WTC11 (cell line): ENCODE data around the gene PROK2. TPM values are rescaled to one million over a fixed set of nuclear protein-coding genes. Genes with fewer than 3 reads are reported as not detected.
A peak's percentile ranks its signal among the peaks of the same experiment; 100 is the strongest.

Experiments
- ATAC-seq: fragments of 200-7000 bp; cut with Tn5 transposase; 2 replicates; pipeline ENCODE4 v1.10.0; 2021; ENCODE audit warnings: mild to moderate bottlenecking, moderate library complexity
- CTCF ChIA-PET: fragments of 300-600 bp; sonication (Branson Sonifier 250); formaldehyde crosslinking; loops from one replicate; lab custom pipeline; 2021; ENCODE audit warnings: antibody characterized with exemption; lab: Charles Lee
- POLR2A ChIA-PET: fragments of 350-600 bp; sonication (Branson Sonifier 250); formaldehyde crosslinking; loops from one replicate; lab custom pipeline; 2021; ENCODE audit warnings: antibody characterized with exemption; lab: Charles Lee
- DNase-seq: peaks from one replicate; pipeline ENCODE4 v3.0.0; 2021; ENCODE audit warnings: low spot score
- H3K27ac Mint-ChIP-seq: 2 replicates; pipeline ENCODE4 v1.8.0; 2021; ENCODE audit warnings: mixed read lengths
- H3K27me3 Mint-ChIP-seq: 2 replicates; pipeline ENCODE4 v1.8.0; 2021; ENCODE audit warnings: low read depth, mild to moderate bottlenecking, moderate library complexity, mixed read lengths
- H3K36me3 Mint-ChIP-seq: 2 replicates; pipeline ENCODE4 v1.8.0; 2021; ENCODE audit warnings: mixed read lengths
- H3K4me1 Mint-ChIP-seq: 2 replicates; pipeline ENCODE4 v1.8.0; 2022; ENCODE audit warnings: mixed read lengths
- H3K4me3 Mint-ChIP-seq: 2 replicates; pipeline ENCODE4 v1.8.0; 2021; ENCODE audit warnings: mild to moderate bottlenecking, moderate library complexity, mixed read lengths
- H3K9me3 Mint-ChIP-seq: 2 replicates; pipeline ENCODE4 v1.8.0; 2021; ENCODE audit warnings: mixed read lengths
- AR ChIP-seq: fragments of 250-450 bp; sonication (Bioruptor Pico); IDR thresholded peaks from 2 replicates; pipeline ENCODE4 v1.9.0; 2021; ENCODE audit warnings: mild to moderate bottlenecking
- CBFB ChIP-seq: sonication (generic); formaldehyde crosslinking; IDR thresholded peaks from 2 replicates; pipeline ENCODE4 v1.8.1; 2022; ENCODE audit warnings: mild to moderate bottlenecking, low read depth, missing genetic modification reagents
- ETV6 ChIP-seq: sonication (generic); formaldehyde crosslinking; IDR thresholded peaks from 2 replicates; pipeline ENCODE4 v1.8.1; 2022; ENCODE audit warnings: mild to moderate bottlenecking, missing genetic modification reagents
- FOXK1 ChIP-seq: sonication (generic); formaldehyde crosslinking; IDR thresholded peaks from 2 replicates; pipeline ENCODE4 v1.8.0; 2022; ENCODE audit warnings: mild to moderate bottlenecking, moderate library complexity, missing genetic modification reagents
- GTF2I ChIP-seq: fragments of 250-450 bp; sonication (Bioruptor Pico); conservative IDR thresholded peaks from 2 replicates; pipeline ENCODE4 v1.4.0; 2021; ENCODE audit warnings: mild to moderate bottlenecking
- HMGA2 ChIP-seq: fragments of 250-450 bp; sonication (Bioruptor Pico); IDR thresholded peaks from 2 replicates; pipeline ENCODE4 v1.4.0; 2021; ENCODE audit warnings: mild to moderate bottlenecking, moderate library complexity
- HMGXB4 ChIP-seq: sonication (generic); formaldehyde crosslinking; IDR thresholded peaks from 2 replicates; pipeline ENCODE4 v1.8.1; 2023; ENCODE audit warnings: mild to moderate bottlenecking, moderate library complexity, missing genetic modification reagents
- IRF1 ChIP-seq: sonication (generic); formaldehyde crosslinking; IDR thresholded peaks from 2 replicates; pipeline ENCODE4 v1.8.0; 2023; ENCODE audit warnings: missing genetic modification reagents
- NFE2L1 ChIP-seq: sonication (generic); formaldehyde crosslinking; IDR thresholded peaks from 2 replicates; pipeline ENCODE4 v1.8.1; 2023; ENCODE audit warnings: missing genetic modification reagents
- NR1H2 ChIP-seq: sonication (generic); formaldehyde crosslinking; IDR thresholded peaks from 2 replicates; pipeline ENCODE4 v1.9.0; 2021; ENCODE audit warnings: mild to moderate bottlenecking, moderate library complexity, missing genetic modification reagents
- OVOL2 ChIP-seq: fragments of 250-450 bp; sonication (Bioruptor Pico); IDR thresholded peaks from 2 replicates; pipeline ENCODE4 v1.9.0; 2021; ENCODE audit warnings: mild to moderate bottlenecking, borderline replicate concordance
- RORB ChIP-seq: fragments of 250-450 bp; sonication (Bioruptor Pico); IDR thresholded peaks from 2 replicates; pipeline ENCODE4 v1.9.0; 2021; ENCODE audit warnings: mild to moderate bottlenecking
- SMAD4 ChIP-seq: sonication (generic); formaldehyde crosslinking; IDR thresholded peaks from 2 replicates; pipeline ENCODE4 v1.8.0; 2022; ENCODE audit warnings: mild to moderate bottlenecking, missing genetic modification reagents
- ZNF138 ChIP-seq: sonication (generic); formaldehyde crosslinking; conservative IDR thresholded peaks from 2 replicates; pipeline ENCODE4 v1.8.1; 2022; ENCODE audit warnings: mild to moderate bottlenecking, moderate library complexity, missing genetic modification reagents
- ZNF219 ChIP-seq: sonication (generic); formaldehyde crosslinking; IDR thresholded peaks from 2 replicates; pipeline ENCODE4 v1.8.0; 2023; ENCODE audit warnings: missing genetic modification reagents, mild to moderate bottlenecking, borderline replicate concordance
- ZSCAN18 ChIP-seq: fragments of 250-450 bp; sonication (Bioruptor Pico); IDR thresholded peaks from 2 replicates; pipeline ENCODE4 v2.1.2; 2022; ENCODE audit warnings: mild to moderate bottlenecking, moderate library complexity
- total RNA-seq: library from RNA; stranded (reverse); gene quantifications from 3 replicates; pipeline ENCODE4 v1.2.3, GENCODE V29; 2021
- TF ChIP-seq, protein P1 (sequence below): sonication (generic); formaldehyde crosslinking; IDR thresholded peaks from 2 replicates; pipeline ENCODE4 v1.8.0; 2023; ENCODE audit warnings: missing genetic modification reagents, mild to moderate bottlenecking, borderline replicate concordance
- TF ChIP-seq, protein P2 (sequence below): sonication (generic); formaldehyde crosslinking; IDR thresholded peaks from 2 replicates; pipeline ENCODE4 v1.8.0; 2022; ENCODE audit warnings: mild to moderate bottlenecking, missing genetic modification reagents
- TF ChIP-seq, protein P3 (sequence below): fragments of 250-450 bp; sonication (Bioruptor Pico); IDR thresholded peaks from 2 replicates; pipeline ENCODE4 v1.8.0; 2021; ENCODE audit warnings: mild to moderate bottlenecking

PROK2 gene
- total RNA-seq, 1 experiment from 2014 or later = 0.92 TPM

- TF ChIP-seq GTF2I (CRISPR knock-in tag) (0 out of 2 replicates have a peak, but pooled peaks have one; percentile 6), AR (CRISPR knock-in tag) (no peak)
- Mint-ChIP-seq H3K4me1 (peaks cover 54% of the 10 kb centered on the region), H3K9me3 (no peaks in the 10 kb centered on the region), H3K4me3 (no peak overlapping the region), H3K27me3 (peaks cover 27% of the 10 kb centered on the region), H3K27ac (no peak overlapping the region), H3K36me3 (no peaks in the 10 kb centered on the region)
- DNase-seq (peak; percentile 49), ATAC-seq (peak; percentile 3; the same call in 1 of the 2 replicates)
- ChIA-PET CTCF (interaction anchor here (0.6 to 3.9 kb wide), 26 partner anchors 10 to 1362 kb away, joined by 3 to 53 read pairs (median 6); partner anchors contain the start of gene PROK2), POLR2A (interaction anchor here (0.6 to 1.1 kb wide), 2 partner anchors 56 to 130 kb away, joined by 3 to 4 read pairs; no protein-coding TSS in a partner anchor)
These were observed 56.2 kb downstream of the PROK2 start for GRCh38 chr3:71728632-71729342.

- Mint-ChIP-seq H3K4me1 (peaks cover 46% of the 10 kb centered on the region), H3K4me3 (peak overlapping the region; percentile 78), H3K9me3 (no peaks in the 10 kb centered on the region), H3K27ac (no peak overlapping the region), H3K27me3 (peaks cover 35% of the 10 kb centered on the region), H3K36me3 (no peaks in the 10 kb centered on the region)
- DNase-seq (no peak), ATAC-seq (no peak)
- CTCF ChIA-PET = no interaction called here
- POLR2A ChIA-PET = no interaction called here
- TF ChIP-seq CBFB = no peak
- no peak for TF ChIP-seq NR1H2 (CRISPR knock-in tag)
- TF ChIP-seq, protein P1, sequence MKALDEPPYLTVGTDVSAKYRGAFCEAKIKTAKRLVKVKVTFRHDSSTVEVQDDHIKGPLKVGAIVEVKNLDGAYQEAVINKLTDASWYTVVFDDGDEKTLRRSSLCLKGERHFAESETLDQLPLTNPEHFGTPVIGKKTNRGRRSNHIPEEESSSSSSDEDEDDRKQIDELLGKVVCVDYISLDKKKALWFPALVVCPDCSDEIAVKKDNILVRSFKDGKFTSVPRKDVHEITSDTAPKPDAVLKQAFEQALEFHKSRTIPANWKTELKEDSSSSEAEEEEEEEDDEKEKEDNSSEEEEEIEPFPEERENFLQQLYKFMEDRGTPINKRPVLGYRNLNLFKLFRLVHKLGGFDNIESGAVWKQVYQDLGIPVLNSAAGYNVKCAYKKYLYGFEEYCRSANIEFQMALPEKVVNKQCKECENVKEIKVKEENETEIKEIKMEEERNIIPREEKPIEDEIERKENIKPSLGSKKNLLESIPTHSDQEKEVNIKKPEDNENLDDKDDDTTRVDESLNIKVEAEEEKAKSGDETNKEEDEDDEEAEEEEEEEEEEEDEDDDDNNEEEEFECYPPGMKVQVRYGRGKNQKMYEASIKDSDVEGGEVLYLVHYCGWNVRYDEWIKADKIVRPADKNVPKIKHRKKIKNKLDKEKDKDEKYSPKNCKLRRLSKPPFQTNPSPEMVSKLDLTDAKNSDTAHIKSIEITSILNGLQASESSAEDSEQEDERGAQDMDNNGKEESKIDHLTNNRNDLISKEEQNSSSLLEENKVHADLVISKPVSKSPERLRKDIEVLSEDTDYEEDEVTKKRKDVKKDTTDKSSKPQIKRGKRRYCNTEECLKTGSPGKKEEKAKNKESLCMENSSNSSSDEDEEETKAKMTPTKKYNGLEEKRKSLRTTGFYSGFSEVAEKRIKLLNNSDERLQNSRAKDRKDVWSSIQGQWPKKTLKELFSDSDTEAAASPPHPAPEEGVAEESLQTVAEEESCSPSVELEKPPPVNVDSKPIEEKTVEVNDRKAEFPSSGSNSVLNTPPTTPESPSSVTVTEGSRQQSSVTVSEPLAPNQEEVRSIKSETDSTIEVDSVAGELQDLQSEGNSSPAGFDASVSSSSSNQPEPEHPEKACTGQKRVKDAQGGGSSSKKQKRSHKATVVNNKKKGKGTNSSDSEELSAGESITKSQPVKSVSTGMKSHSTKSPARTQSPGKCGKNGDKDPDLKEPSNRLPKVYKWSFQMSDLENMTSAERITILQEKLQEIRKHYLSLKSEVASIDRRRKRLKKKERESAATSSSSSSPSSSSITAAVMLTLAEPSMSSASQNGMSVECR (CRISPR knock-in tag) = no peak
- no peak for TF ChIP-seq ZSCAN18 (CRISPR knock-in tag)
- no peak for TF ChIP-seq RORB
- TF ChIP-seq, protein P2, sequence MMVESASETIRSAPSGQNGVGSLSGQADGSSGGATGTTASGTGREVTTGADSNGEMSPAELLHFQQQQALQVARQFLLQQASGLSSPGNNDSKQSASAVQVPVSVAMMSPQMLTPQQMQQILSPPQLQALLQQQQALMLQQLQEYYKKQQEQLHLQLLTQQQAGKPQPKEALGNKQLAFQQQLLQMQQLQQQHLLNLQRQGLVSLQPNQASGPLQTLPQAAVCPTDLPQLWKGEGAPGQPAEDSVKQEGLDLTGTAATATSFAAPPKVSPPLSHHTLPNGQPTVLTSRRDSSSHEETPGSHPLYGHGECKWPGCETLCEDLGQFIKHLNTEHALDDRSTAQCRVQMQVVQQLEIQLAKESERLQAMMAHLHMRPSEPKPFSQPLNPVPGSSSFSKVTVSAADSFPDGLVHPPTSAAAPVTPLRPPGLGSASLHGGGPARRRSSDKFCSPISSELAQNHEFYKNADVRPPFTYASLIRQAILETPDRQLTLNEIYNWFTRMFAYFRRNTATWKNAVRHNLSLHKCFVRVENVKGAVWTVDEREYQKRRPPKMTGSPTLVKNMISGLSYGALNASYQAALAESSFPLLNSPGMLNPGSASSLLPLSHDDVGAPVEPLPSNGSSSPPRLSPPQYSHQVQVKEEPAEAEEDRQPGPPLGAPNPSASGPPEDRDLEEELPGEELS = no peak
- TF ChIP-seq, protein P3, sequence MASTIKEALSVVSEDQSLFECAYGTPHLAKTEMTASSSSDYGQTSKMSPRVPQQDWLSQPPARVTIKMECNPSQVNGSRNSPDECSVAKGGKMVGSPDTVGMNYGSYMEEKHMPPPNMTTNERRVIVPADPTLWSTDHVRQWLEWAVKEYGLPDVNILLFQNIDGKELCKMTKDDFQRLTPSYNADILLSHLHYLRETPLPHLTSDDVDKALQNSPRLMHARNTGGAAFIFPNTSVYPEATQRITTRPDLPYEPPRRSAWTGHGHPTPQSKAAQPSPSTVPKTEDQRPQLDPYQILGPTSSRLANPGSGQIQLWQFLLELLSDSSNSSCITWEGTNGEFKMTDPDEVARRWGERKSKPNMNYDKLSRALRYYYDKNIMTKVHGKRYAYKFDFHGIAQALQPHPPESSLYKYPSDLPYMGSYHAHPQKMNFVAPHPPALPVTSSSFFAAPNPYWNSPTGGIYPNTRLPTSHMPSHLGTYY = no peak
- TF ChIP-seq ETV6 (CRISPR knock-in tag) = no peak
- TF ChIP-seq FOXK1 (CRISPR knock-in tag) = no peak
- TF ChIP-seq SMAD4 (CRISPR knock-in tag) = no peak
- no peak for TF ChIP-seq ZNF219 (CRISPR knock-in tag)
- no peak for TF ChIP-seq NFE2L1
- TF ChIP-seq HMGA2 (CRISPR knock-in tag) = no peak
- no peak for TF ChIP-seq OVOL2 (CRISPR knock-in tag)
- TF ChIP-seq ZNF138 (CRISPR knock-in tag) = no peak
- TF ChIP-seq IRF1 = no peak
- TF ChIP-seq HMGXB4 = no peak
These were observed 58.8 kb downstream of the PROK2 start for GRCh38 chr3:71726146-71726545.
